Naive thymus-derived CD4-positive, alpha-beta T cell (primary cell): ENCODE measurements around the gene ZSWIM6. TPM values are rescaled to one million over a fixed set of nuclear protein-coding genes. Genes with fewer than 3 reads are reported as not detected.

ENCODE experiments used
- ATAC-seq: fragments of 150-1000 bp; cut with Tn5 transposase; 2 replicates; pipeline ENCODE4 v1.10.0; 2021; ENCODE audit warnings: mild to moderate bottlenecking, moderate library complexity
- CTCF ChIA-PET: fragments of 350-600 bp; sonication (Branson Sonifier 250); formaldehyde crosslinking; loops from one replicate; lab custom pipeline; 2021; ENCODE audit warnings: antibody characterized with exemption; lab: Charles Lee
- POLR2A ChIA-PET: fragments of 350-600 bp; sonication (Branson Sonifier 250); formaldehyde crosslinking; loops from one replicate; lab custom pipeline; 2021; ENCODE audit warnings: antibody characterized with exemption, inconsistent platforms; lab: Charles Lee
- DNase-seq, 9 donors: peaks; one replicate each; pipeline versions ENCODE4 v3.0.0 to v3.0.0-alpha.2; 2020 to 2022; ENCODE audit warnings: mixed read lengths in 1 of 9
- H3K27ac ChIP-seq: one replicate; pipeline ENCODE4 v1.7.0; 2013; ENCODE audit warnings: mild to moderate bottlenecking, low read depth, low read length, moderate library complexity
- H3K27me3 ChIP-seq, 2 donors: one replicate each; pipeline ENCODE4 v1.7.0; 2013; ENCODE audit warnings: low read length in 2 of 2, mild to moderate bottlenecking in 2 of 2, moderate library complexity in 2 of 2; ENCODE audit not compliant: control insufficient read depth in 2 of 2, insufficient read depth in 2 of 2
- H3K36me3 ChIP-seq, 3 experiments: 1 replicate in 2 of 3; 2 replicates in 1 of 3; pipeline ENCODE4 v1.7.0; 2013; ENCODE audit warnings: low read length in 3 of 3, mild to moderate bottlenecking in 3 of 3, moderate library complexity in 1 of 3; ENCODE audit not compliant: insufficient read depth in 3 of 3, control insufficient read depth in 2 of 3
- H3K4me1 ChIP-seq, 2 donors: one replicate each; pipeline ENCODE4 v1.7.0; 2013; ENCODE audit warnings: low read length in 2 of 2, mild to moderate bottlenecking in 2 of 2, moderate library complexity in 1 of 2; ENCODE audit not compliant: control insufficient read depth in 2 of 2, insufficient read depth in 2 of 2
- H3K4me3 ChIP-seq: 2 replicates; pipeline ENCODE4 v1.7.0; 2013; ENCODE audit warnings: mild to moderate bottlenecking, low read length
- H3K9me3 ChIP-seq, 3 experiments: 1 replicate in 2 of 3; 2 replicates in 1 of 3; pipeline ENCODE4 v1.7.0; 2013; ENCODE audit warnings: low read length in 3 of 3; ENCODE audit not compliant: control insufficient read depth in 2 of 3
- H3K27ac Mint-ChIP-seq, 9 donors: one replicate each; pipeline ENCODE4 v1.8.0; 2020 to 2022; ENCODE audit warnings: mixed read lengths in 9 of 9, mild to moderate bottlenecking in 8 of 9, moderate library complexity in 5 of 9, inconsistent platforms in 2 of 9
- H3K27me3 Mint-ChIP-seq, 5 donors: one replicate each; pipeline ENCODE4 v1.8.0; 2021 to 2022; ENCODE audit warnings: mixed read lengths in 5 of 5, mild to moderate bottlenecking in 1 of 5
- H3K36me3 Mint-ChIP-seq, 5 donors: one replicate each; pipeline ENCODE4 v1.8.0; 2020 to 2022; ENCODE audit warnings: mixed read lengths in 5 of 5, mild to moderate bottlenecking in 3 of 5, inconsistent platforms in 1 of 5
- H3K4me1 Mint-ChIP-seq, 7 donors: one replicate each; pipeline ENCODE4 v1.8.0; 2020 to 2022; ENCODE audit warnings: mixed read lengths in 7 of 7, mild to moderate bottlenecking in 3 of 7, inconsistent platforms in 1 of 7
- H3K4me3 Mint-ChIP-seq, 10 donors: one replicate each; pipeline ENCODE4 v1.8.0; 2020 to 2022; ENCODE audit warnings: mild to moderate bottlenecking in 10 of 10, mixed read lengths in 10 of 10, moderate library complexity in 6 of 10, inconsistent platforms in 2 of 10
- H3K9me3 Mint-ChIP-seq, 11 donors: one replicate each; pipeline ENCODE4 v1.8.0; 2020 to 2022; ENCODE audit warnings: mixed read lengths in 11 of 11, mild to moderate bottlenecking in 4 of 11, inconsistent platforms in 1 of 11, moderate library complexity in 1 of 11
- intact Hi-C, 2 donors: fragments of 100-400 bp; cut with micrococcal nuclease; formaldehyde crosslinking; loops; one replicate each; pipeline ENCODE4 v1.15.1; 2023
- polyA plus RNA-seq, 2 donors: library from polyadenylated mRNA; unstranded; fragments of 300-500 nt; fragmentation: Illumina TruSeq; gene quantifications; one replicate each; pipeline ENCODE4 v1.2.3, GENCODE V29; 2021
- total RNA-seq, 6 experiments: library from RNA in 5 of 6; stranded (reverse) in 5 of 6; gene quantifications; 1 replicate in 5 of 6; 2 replicates in 1 of 6; pipeline ENCODE4 v1.2.3 and lab custom pipeline; 2021 to 2026

The ZSWIM6 gene
- total and polyA plus RNA-seq, 7 experiments from 2014 or later, result 0.29 to 18.5 (median 8.2) TPM

DNA sequence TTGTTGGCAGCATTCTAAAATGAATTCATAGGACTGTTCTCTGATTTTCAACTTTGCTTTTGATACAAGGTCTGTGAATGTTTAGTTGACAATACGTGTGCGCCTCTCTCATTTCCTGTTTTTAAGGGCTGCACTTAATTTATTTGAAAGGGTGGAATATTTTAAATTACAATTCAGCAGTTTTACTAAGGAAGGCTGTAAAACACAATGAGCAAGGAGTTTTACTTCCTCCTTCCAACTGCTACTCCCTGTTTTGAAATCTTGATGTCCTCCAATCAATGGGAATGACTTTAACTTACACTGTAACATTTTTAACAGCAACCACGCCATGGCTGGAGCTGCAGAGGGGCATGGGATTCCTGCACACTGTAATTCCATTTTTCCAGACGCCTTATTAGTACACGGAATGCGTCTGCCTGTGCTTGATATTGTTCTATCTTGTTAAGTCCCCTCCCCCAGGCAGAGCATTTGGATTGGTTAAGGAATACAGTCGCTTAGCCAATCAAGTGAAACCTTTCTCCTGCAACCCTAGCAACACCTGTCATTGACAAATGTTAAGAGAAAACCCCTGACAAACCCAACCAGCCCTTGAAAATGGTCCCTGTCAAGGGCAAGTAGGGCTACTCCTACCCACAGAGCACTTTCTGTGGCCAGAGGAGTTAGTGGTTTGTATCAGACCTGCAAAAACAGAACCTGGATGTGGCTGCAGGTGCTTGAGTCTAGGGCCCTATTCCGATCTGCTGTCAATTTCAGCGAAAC lies 12.5 kb upstream of the ZSWIM6 start:
- Mint-ChIP-seq H3K4me1 (peaks cover 8 to 14% (median 11%) of the 10 kb centered on the region in 7 donors), H3K27me3 (peaks cover 0 to 23% (median 12%) of the 10 kb centered on the region in 5 donors), H3K4me3 (peak overlapping the region in 9 of 10 donors; percentile 53 to 85 (median 76)), H3K9me3 (no peaks in the 10 kb centered on the region), H3K27ac (peak overlapping the region in 6 of 9 donors; percentile 8 to 76 (median 64)), H3K36me3 (peaks cover 0 to 5% (median 0%) of the 10 kb centered on the region in 5 donors)
- ATAC-seq, result peak; percentile 73
- POLR2A ChIA-PET, result interaction anchor here (0.8 to 2.2 kb wide), 3 partner anchors 11 to 23 kb away, joined by 3 to 8 read pairs (median 3); partner anchors contain the start of gene ZSWIM6
- peak in 5 of 9 donors; percentile 28 to 42 (median 37) for DNase-seq
- intact Hi-C loops, result loop anchor here in 1 of 2 donors (1.0 kb wide), 1 partner anchor 12 kb away; no protein-coding TSS in a partner anchor
- Histone ChIP-seq H3K4me1 (peaks cover 0 to 10% of the 10 kb centered on the region in 2 donors), H3K4me3 (peak overlapping the region; percentile 24), H3K27me3 (no peaks in the 10 kb centered on the region), H3K9me3 (no peaks in the 10 kb centered on the region), H3K36me3 (no peaks in the 10 kb centered on the region), H3K27ac (no peak overlapping the region)
- CTCF ChIA-PET, result no interaction called here

DNA sequence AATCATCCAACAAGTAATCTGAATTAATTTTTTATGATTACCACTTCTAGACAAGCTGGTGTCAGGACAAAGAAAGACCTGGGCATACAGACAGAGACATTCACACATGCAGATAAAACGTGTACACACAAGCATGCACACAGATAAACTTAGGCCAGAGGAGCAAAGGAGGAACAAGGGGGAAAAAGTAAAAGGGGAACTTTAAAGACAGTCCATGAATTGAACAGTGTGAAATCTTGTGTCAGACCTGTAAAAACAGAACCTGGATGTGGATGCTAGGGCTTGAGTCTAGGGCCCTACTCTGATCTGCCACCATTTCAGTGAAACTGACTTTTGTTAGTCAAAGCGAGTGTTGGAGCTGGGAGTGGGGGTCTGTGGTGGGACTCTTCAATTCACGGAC lies 11.2 kb upstream of the ZSWIM6 start:
- Mint-ChIP-seq H3K36me3 (peaks cover 0 to 5% (median 0%) of the 10 kb centered on the region in 5 donors), H3K27ac (no peak overlapping the region), H3K4me3 (no peak overlapping the region), H3K4me1 (peaks cover 8 to 14% (median 11%) of the 10 kb centered on the region in 7 donors), H3K27me3 (peaks cover 0 to 15% (median 11%) of the 10 kb centered on the region in 5 donors), H3K9me3 (no peaks in the 10 kb centered on the region)
- Histone ChIP-seq H3K4me1 (peaks cover 0 to 10% of the 10 kb centered on the region in 2 donors), H3K27me3 (no peaks in the 10 kb centered on the region), H3K9me3 (no peaks in the 10 kb centered on the region), H3K36me3 (no peaks in the 10 kb centered on the region), H3K27ac (no peak overlapping the region), H3K4me3 (no peak overlapping the region)
- ATAC-seq (peak; percentile 47), DNase-seq (no peak)
- ChIA-PET CTCF (interaction anchor here (0.8 kb wide), 1 partner anchor 11 kb away, joined by 3 read pairs; no protein-coding TSS in a partner anchor), POLR2A (interaction anchor here (0.6 to 2.0 kb wide), 3 partner anchors 11 to 233 kb away, joined by 3 to 8 read pairs (median 3); partner anchors contain the start of gene ZSWIM6)
- intact Hi-C loops, result no loop called here

DNA sequence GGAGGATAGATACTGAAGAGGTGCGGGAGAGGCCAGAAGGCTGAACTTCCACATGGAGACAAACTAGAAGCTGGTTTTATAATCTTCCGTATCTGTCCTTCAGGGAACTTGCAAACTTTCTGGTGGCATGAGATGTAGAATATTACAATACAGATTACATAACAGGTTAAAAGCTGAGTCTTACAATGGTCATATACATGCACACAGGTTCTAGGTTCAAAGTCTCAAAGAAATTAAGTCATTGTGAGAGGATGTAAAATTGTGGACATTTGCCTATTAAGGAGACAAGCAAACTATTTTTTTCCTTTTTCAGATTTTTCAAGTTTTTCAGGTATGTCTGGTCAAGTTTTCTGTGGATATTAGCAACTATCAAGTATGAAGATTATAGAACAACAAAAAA lies 10.4 kb upstream of the ZSWIM6 start:
- no peaks in the 10 kb centered on the region for H3K9me3 Mint-ChIP-seq
- Histone ChIP-seq H3K27me3 (no peaks in the 10 kb centered on the region), H3K4me3 (no peak overlapping the region), H3K9me3 (no peaks in the 10 kb centered on the region), H3K4me1 (peaks cover 0 to 10% of the 10 kb centered on the region in 2 donors), H3K27ac (no peak overlapping the region), H3K36me3 (no peaks in the 10 kb centered on the region)
- intact Hi-C loops, result no loop called here
- H3K4me1 Mint-ChIP-seq, result peaks cover 8 to 14% (median 11%) of the 10 kb centered on the region in 7 donors
- CTCF ChIA-PET, result no interaction called here
- DNase-seq (no peak), ATAC-seq (no peak)
- H3K27ac Mint-ChIP-seq, result no peak overlapping the region
- H3K36me3 Mint-ChIP-seq, result peaks cover 0 to 5% (median 0%) of the 10 kb centered on the region in 5 donors
- peaks cover 7 to 19% (median 14%) of the 10 kb centered on the region in 5 donors for H3K27me3 Mint-ChIP-seq
- H3K4me3 Mint-ChIP-seq, result no peak overlapping the region
- POLR2A ChIA-PET, result interaction anchor here (2.0 kb wide), 1 partner anchor 10 kb away, joined by 8 read pairs; the partner anchor contains the start of gene ZSWIM6

DNA sequence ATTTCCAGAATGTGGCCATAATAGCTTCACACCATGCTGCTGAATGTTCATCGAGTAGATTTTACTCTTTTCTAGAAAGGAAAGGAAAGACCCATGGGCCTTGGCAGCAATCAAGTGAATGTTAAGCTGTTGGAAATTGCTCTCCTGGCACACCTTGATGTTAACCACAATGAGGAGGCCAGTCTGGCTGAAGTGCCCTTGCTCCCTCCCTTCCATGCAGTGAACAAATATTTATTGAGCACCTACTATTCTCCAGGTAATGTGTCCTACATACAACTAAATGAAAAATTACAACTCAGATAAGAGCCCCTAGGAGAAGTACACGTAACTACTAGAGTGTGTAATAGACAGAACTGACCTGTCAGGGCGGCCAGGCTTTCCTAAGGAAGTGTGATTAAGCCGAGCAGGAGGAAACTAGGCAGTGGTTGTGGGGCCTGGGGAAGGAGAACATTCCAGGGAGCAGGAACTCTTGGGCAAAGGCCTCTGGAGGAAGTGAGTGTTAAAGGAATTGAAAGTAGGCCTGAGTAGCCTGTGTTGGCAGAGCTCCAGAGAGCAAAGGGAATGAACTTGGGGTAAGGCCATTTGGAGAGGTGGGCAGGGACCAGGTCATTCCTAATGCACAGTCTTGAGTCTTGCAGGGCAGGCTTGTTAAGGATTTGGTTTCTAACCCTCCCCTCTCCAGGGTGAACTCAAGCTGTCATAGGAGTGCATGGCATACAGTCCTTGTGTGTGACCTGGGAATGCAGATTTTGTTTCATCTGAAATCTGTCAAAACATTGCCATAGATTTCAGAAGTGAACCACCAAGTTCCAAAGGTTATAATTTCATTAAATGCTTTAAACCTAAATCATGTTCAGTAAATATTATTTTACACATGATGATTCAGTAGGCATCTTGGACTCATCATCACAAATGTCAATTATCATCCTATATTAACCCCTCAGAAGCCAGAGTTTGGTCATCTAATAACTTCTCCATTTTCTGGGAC lies 9.0 kb upstream of the ZSWIM6 start:
- H3K4me1 ChIP-seq, result peaks cover 8 to 10% of the 10 kb centered on the region in 2 donors
- ChIA-PET CTCF (no interaction called here), POLR2A (interaction anchor here (0.7 to 2.0 kb wide), 2 partner anchors 9 to 240 kb away, joined by 3 to 8 read pairs; partner anchors contain the start of gene ZSWIM6)
- DNase-seq, result no peak
- H3K9me3 Mint-ChIP-seq, result no peaks in the 10 kb centered on the region
- peaks cover 0 to 5% (median 0%) of the 10 kb centered on the region in 5 donors for H3K36me3 Mint-ChIP-seq
- peaks cover 16 to 22% (median 20%) of the 10 kb centered on the region in 5 donors for H3K27me3 Mint-ChIP-seq
- no peak overlapping the region for H3K27ac Mint-ChIP-seq
- H3K4me3 Mint-ChIP-seq, result no peak overlapping the region
- H3K27me3 ChIP-seq, result no peaks in the 10 kb centered on the region
- H3K36me3 ChIP-seq, result no peaks in the 10 kb centered on the region
- no peaks in the 10 kb centered on the region for H3K9me3 ChIP-seq
- no peak for ATAC-seq
- intact Hi-C loops, result no loop called here
- H3K4me3 ChIP-seq, result no peak overlapping the region
- peaks cover 8 to 17% (median 11%) of the 10 kb centered on the region in 7 donors for H3K4me1 Mint-ChIP-seq
- no peak overlapping the region for H3K27ac ChIP-seq

DNA sequence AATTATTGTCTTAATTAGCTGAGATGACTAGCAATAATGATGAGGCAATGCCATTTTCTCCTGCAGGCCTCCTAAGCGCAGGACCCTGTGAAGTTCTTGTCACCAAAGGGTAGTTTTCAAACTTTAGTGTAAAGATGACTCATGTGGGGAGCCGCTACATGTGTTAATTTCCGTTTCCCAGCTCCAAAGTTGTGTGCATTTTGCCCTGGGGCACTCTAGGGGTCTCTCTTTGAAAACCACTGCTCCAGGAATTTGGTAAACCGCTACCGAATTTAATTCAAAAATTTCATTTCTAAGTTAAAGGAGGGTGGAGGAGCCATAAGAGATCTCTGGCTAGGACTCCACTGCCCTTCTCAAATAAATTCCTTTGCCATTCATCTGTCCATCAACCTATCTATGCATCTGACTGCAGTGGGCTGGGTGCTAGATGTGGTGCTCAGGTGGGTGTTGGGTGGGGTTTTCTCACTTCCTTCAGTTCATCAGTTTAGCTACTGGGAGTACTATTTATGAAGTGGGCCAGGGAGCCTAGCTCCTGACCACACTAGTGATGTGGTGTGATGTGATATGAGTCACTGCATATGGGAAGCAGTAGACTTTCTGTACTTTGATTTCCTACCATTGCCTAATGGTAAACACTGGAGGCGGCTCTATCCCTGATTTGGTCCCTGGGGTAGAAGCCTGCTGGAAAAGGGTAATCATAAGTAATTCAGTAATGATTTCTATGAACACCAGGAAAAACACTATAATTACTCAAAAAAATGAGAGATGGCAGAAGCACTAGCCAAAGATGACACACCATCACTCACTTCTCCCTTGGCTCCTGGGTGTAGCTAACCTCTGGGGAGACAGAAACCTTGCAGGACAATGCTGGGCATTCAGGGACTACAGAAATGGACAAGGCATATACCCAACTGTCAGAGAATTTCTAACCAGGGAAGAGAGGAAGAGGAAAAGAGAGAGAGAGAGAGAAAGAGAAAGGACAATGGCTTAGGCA lies 4.0 kb upstream of the ZSWIM6 start:
- Histone ChIP-seq H3K27me3 (no peaks in the 10 kb centered on the region), H3K4me3 (no peak overlapping the region), H3K36me3 (peaks cover 0 to 10% (median 0%) of the 10 kb centered on the region in 3 experiments), H3K9me3 (no peaks in the 10 kb centered on the region), H3K27ac (no peak overlapping the region), H3K4me1 (peaks cover 3 to 18% of the 10 kb centered on the region in 2 donors)
- Mint-ChIP-seq H3K27me3 (peaks cover 23 to 45% (median 26%) of the 10 kb centered on the region in 5 donors), H3K4me3 (peak overlapping the region in 4 of 10 donors; percentile 2 to 46 (median 12)), H3K36me3 (peaks cover 0 to 5% (median 0%) of the 10 kb centered on the region in 5 donors), H3K4me1 (peaks cover 4 to 33% (median 12%) of the 10 kb centered on the region in 7 donors), H3K27ac (no peak overlapping the region), H3K9me3 (peaks cover 0 to 3% (median 0%) of the 10 kb centered on the region in 11 donors)
- DNase-seq, result no peak
- intact Hi-C loops, result no loop called here
- ATAC-seq, result no peak
- CTCF ChIA-PET, result no interaction called here
- POLR2A ChIA-PET, result no interaction called here
